HEK293 (cell line): ENCODE results near the gene BAD.
"Not testable (repeated sequence)": the region's sequence is repeated elsewhere in the genome, so short reads cannot be mapped to it uniquely, and the experiment has no call there.

Source experiments
- CTCF ChIA-PET: fragments of 350-600 bp; formaldehyde crosslinking; extraction: SDS; loops from one replicate; lab custom pipeline; 2021; ENCODE audit warnings: antibody characterized with exemption; lab: Yijun Ruan, JAX
- POLR2A ChIA-PET: fragments of 300-600 bp; formaldehyde crosslinking; extraction: SDS; loops from one replicate; lab custom pipeline; 2020; ENCODE audit warnings: antibody characterized with exemption, inconsistent platforms; lab: Yijun Ruan, JAX
- H3K27ac ChIP-seq: fragments of 200-500 bp; sonication (Bioruptor generic); 2 replicates; pipeline ENCODE4 v1.5.1; 2014; ENCODE audit warnings: low read depth, low read length, control low read depth, inconsistent platforms; ENCODE audit errors: extremely low read depth
- H3K36me3 ChIP-seq, 2 experiments: fragments of 200-500 bp in 1 of 2; sonication (Bioruptor generic) in 1 of 2; 1 replicate in 1 of 2; 2 replicates in 1 of 2; pipeline ENCODE4 v1.5.1; 2014 to 2017; ENCODE audit warnings: inconsistent platforms in 2 of 2, low read length in 2 of 2; ENCODE audit not compliant: control insufficient read depth in 2 of 2, insufficient read depth in 1 of 2
- H3K4me1 ChIP-seq: fragments of 200-500 bp; sonication (Bioruptor generic); 2 replicates; pipeline ENCODE4 v1.5.1; 2014; ENCODE audit warnings: mild to moderate bottlenecking, low read length, inconsistent platforms; ENCODE audit not compliant: control insufficient read depth, insufficient read depth
- H3K4me3 ChIP-seq: 2 replicates; pipeline ENCODE4 v1.5.1; 2011; ENCODE audit warnings: low read depth, mild to moderate bottlenecking, control low read depth, low read length, moderate library complexity
- H3K9me3 ChIP-seq: fragments of 200-500 bp; sonication (Bioruptor generic); 2 replicates; pipeline ENCODE4 v1.5.1; 2014; ENCODE audit warnings: low read depth, low read length, inconsistent platforms; ENCODE audit not compliant: control insufficient read depth, insufficient read depth
- BCL11B ChIP-seq: fragments of 450-650 bp; formaldehyde crosslinking; IDR thresholded peaks from 2 replicates; pipeline ENCODE4 v1.5.1; 2016; ENCODE audit warnings: low read depth, missing biosample characterization, missing genetic modification characterization
- CTCF ChIP-seq: fragments of 450-650 bp; formaldehyde crosslinking; IDR thresholded peaks from 2 replicates; pipeline ENCODE4 v1.5.1; 2016; ENCODE audit warnings: missing biosample characterization, missing genetic modification characterization
- GLIS1 ChIP-seq: fragments of 450-650 bp; formaldehyde crosslinking; IDR thresholded peaks from 2 replicates; pipeline ENCODE4 v1.5.1; 2016; ENCODE audit warnings: missing biosample characterization, missing genetic modification characterization
- GLIS2 ChIP-seq: fragments of 450-650 bp; formaldehyde crosslinking; IDR thresholded peaks from 2 replicates; pipeline ENCODE4 v1.5.1; 2016; ENCODE audit warnings: missing biosample characterization, missing genetic modification characterization
- HIC1 ChIP-seq: fragments of 450-650 bp; formaldehyde crosslinking; IDR thresholded peaks from 2 replicates; pipeline ENCODE4 v1.5.1; 2016; ENCODE audit warnings: missing biosample characterization, missing genetic modification characterization
- KLF10 ChIP-seq: fragments of 450-650 bp; IDR thresholded peaks from 2 replicates; pipeline ENCODE4 v1.5.1; 2018; ENCODE audit warnings: missing biosample characterization, mild to moderate bottlenecking, missing genetic modification characterization
- SALL2 ChIP-seq: fragments of 450-650 bp; formaldehyde crosslinking; IDR thresholded peaks from 2 replicates; pipeline ENCODE4 v1.5.0; 2017; ENCODE audit warnings: missing biosample characterization, mild to moderate bottlenecking, missing genetic modification characterization, borderline replicate concordance
- SP7 ChIP-seq: fragments of 450-650 bp; formaldehyde crosslinking; IDR thresholded peaks from 2 replicates; pipeline ENCODE4 v1.5.1; 2016; ENCODE audit warnings: missing biosample characterization, missing genetic modification characterization
- ZBTB1 ChIP-seq: fragments of 450-650 bp; formaldehyde crosslinking; IDR thresholded peaks from 2 replicates; pipeline ENCODE4 v1.5.1; 2016; ENCODE audit warnings: missing biosample characterization, missing genetic modification characterization
- ZBTB10 ChIP-seq: fragments of 450-650 bp; formaldehyde crosslinking; IDR thresholded peaks from 2 replicates; pipeline ENCODE4 v1.5.1; 2016; ENCODE audit warnings: missing biosample characterization, missing genetic modification characterization
- ZBTB17 ChIP-seq: fragments of 450-650 bp; formaldehyde crosslinking; IDR thresholded peaks from 2 replicates; pipeline ENCODE4 v1.5.1; 2016; ENCODE audit warnings: missing biosample characterization, missing genetic modification characterization
- ZBTB48 ChIP-seq: fragments of 450-650 bp; formaldehyde crosslinking; IDR thresholded peaks from 2 replicates; pipeline ENCODE4 v1.5.1; 2016; ENCODE audit warnings: missing biosample characterization, missing genetic modification characterization
- ZFHX2 ChIP-seq: fragments of 450-650 bp; formaldehyde crosslinking; conservative IDR thresholded peaks from 2 replicates; pipeline ENCODE4 v1.5.1; 2016; ENCODE audit warnings: missing biosample characterization, missing genetic modification characterization
- ZIC2 ChIP-seq: fragments of 450-650 bp; formaldehyde crosslinking; IDR thresholded peaks from 2 replicates; pipeline ENCODE4 v1.5.1; 2016; ENCODE audit warnings: missing biosample characterization, missing genetic modification characterization
- ZNF10 ChIP-seq: fragments of 450-650 bp; formaldehyde crosslinking; IDR thresholded peaks from 2 replicates; pipeline ENCODE4 v1.5.1; 2017; ENCODE audit warnings: missing biosample characterization, missing genetic modification characterization
- ZNF433 ChIP-seq: fragments of 450-650 bp; formaldehyde crosslinking; IDR thresholded peaks from 2 replicates; pipeline ENCODE4 v1.5.1; 2016; ENCODE audit warnings: missing biosample characterization, missing genetic modification characterization, low read depth
- ZNF449 ChIP-seq: fragments of 450-650 bp; formaldehyde crosslinking; IDR thresholded peaks from 2 replicates; pipeline ENCODE4 v1.5.1; 2017; ENCODE audit warnings: missing biosample characterization, mild to moderate bottlenecking, missing genetic modification characterization, moderate library complexity
- ZNF639 ChIP-seq: fragments of 450-650 bp; formaldehyde crosslinking; IDR thresholded peaks from 2 replicates; pipeline ENCODE4 v1.5.1; 2016; ENCODE audit warnings: missing biosample characterization, missing genetic modification characterization
- ZNF664 ChIP-seq: fragments of 450-650 bp; formaldehyde crosslinking; IDR thresholded peaks from 2 replicates; pipeline ENCODE4 v1.5.1; 2016; ENCODE audit warnings: missing biosample characterization, missing genetic modification characterization
- ZNF692 ChIP-seq: fragments of 450-650 bp; formaldehyde crosslinking; IDR thresholded peaks from 2 replicates; pipeline ENCODE4 v1.5.1; 2016; ENCODE audit warnings: missing biosample characterization, missing genetic modification characterization
- ZNF777 ChIP-seq: fragments of 450-650 bp; formaldehyde crosslinking; IDR thresholded peaks from 2 replicates; pipeline ENCODE4 v1.5.1; 2017; ENCODE audit warnings: missing biosample characterization, missing genetic modification characterization, borderline replicate concordance
- ZSCAN30 ChIP-seq: fragments of 450-650 bp; IDR thresholded peaks from 2 replicates; pipeline ENCODE4 v1.5.1; 2018; ENCODE audit warnings: missing biosample characterization, mild to moderate bottlenecking, missing genetic modification characterization, moderate library complexity

Gene BAD

GRCh38 chr11:64246871-64247728 lies 37.4 kb downstream of the BAD start, which contains the start of gene PPP1R14B (continued):
- TF ChIP-seq HIC1 (tag by site-specific recombination) (0 out of 2 replicates have a peak, but pooled peaks have one; percentile 24), CTCF (tag by site-specific recombination) (peak; percentile 50), BCL11B (tag by site-specific recombination) (peak; percentile 13; the same call in 1 of the 2 replicates), GLIS2 (tag by site-specific recombination) (peak; percentile 87), ZBTB10 (tag by site-specific recombination) (peak; percentile 64), ZNF692 (peak; percentile 33), ZBTB17 (tag by site-specific recombination) (peak; percentile 40; the same call in 1 of the 2 replicates), ZFHX2 (tag by site-specific recombination) (peak; percentile 56; the same call in 1 of the 2 replicates), ZNF449 (tag by site-specific recombination) (peak; percentile 53; the same call in 1 of the 2 replicates), KLF10 (tag by site-specific recombination) (peak; percentile 82), ZNF433 (tag by site-specific recombination) (no peak), ZNF777 (tag by site-specific recombination) (no peak), SP7 (tag by site-specific recombination) (0 out of 2 replicates have a peak, but pooled peaks have one; percentile 15), GLIS1 (peak; percentile 47; the same call in 1 of the 2 replicates), ZIC2 (tag by site-specific recombination) (peak; percentile 6; the same call in 1 of the 2 replicates), ZNF639 (no peak), ZBTB48 (tag by site-specific recombination) (peak; percentile 93), ZSCAN30 (tag by site-specific recombination) (0 out of 2 replicates have a peak, but pooled peaks have one; percentile 48), ZNF10 (tag by site-specific recombination) (peak; percentile 19; the same call in 1 of the 2 replicates), SALL2 (tag by site-specific recombination) (no peak), ZNF664 (tag by site-specific recombination) (no peak), ZBTB1 (tag by site-specific recombination) (no peak)

- Histone ChIP-seq H3K27ac (peak overlapping the region; percentile 66; the same call in 1 of the 2 replicates), H3K4me3 (peak overlapping the region; percentile 68), H3K36me3 (peaks cover 0 to 20% of the 10 kb centered on the region in 2 experiments; a peak in 1 of 3 replicates)
- H3K9me3 ChIP-seq, H3K4me1 ChIP-seq: not testable (repeated sequence)
- ChIA-PET CTCF (interaction anchor here (1.7 kb wide), 2 partner anchors 8 to 58 kb away, joined by 5 to 8 read pairs; no protein-coding TSS in a partner anchor), POLR2A (interaction anchor here (1.1 to 7.2 kb wide), 6 partner anchors 14 to 71 kb away, joined by 3 to 96 read pairs (median 8); partner anchors contain the start of genes NUDT22, PRDX5, TRMT112 and TRPT1)
Observed at GRCh38 chr11:64246621-64246870, 37.9 kb downstream of the BAD start.
